H1 (cell line): ENCODE measurements around the gene DARS1. TPM values are rescaled to one million over a fixed set of nuclear protein-coding genes. Genes with fewer than 3 reads are reported as not detected.

Source experiments
- BACH1 ChIP-seq: IDR thresholded peaks from 2 replicates; pipeline ENCODE4 v1.6.1; 2012; ENCODE audit warnings: low read length, improper control_type of control experiment
- CREB1 ChIP-seq: IDR thresholded peaks from 2 replicates; pipeline ENCODE4 v1.6.1; 2012; ENCODE audit warnings: inconsistent platforms
- JUN ChIP-seq: IDR thresholded peaks from 2 replicates; pipeline ENCODE4 v1.6.1; 2011; ENCODE audit warnings: low read depth, mild to moderate bottlenecking, improper control_type of control experiment, low read length
- MAFK ChIP-seq: IDR thresholded peaks from 2 replicates; pipeline ENCODE4 v1.6.1; 2012; ENCODE audit warnings: low read depth, mild to moderate bottlenecking, improper control_type of control experiment, low read length
- NRF1 ChIP-seq: IDR thresholded peaks from 2 replicates; pipeline ENCODE4 v1.6.1; 2011; ENCODE audit warnings: mild to moderate bottlenecking, low read depth, low read length, improper control_type of control experiment
- TCF12 ChIP-seq: IDR thresholded peaks from 2 replicates; pipeline ENCODE4 v1.6.1; 2011; ENCODE audit warnings: low read depth, mild to moderate bottlenecking, low read length
- USF2 ChIP-seq: IDR thresholded peaks from 2 replicates; pipeline ENCODE4 v1.6.1; 2011; ENCODE audit warnings: low read length, improper control_type of control experiment
- polyA plus RNA-seq, 7 experiments: library from polyadenylated mRNA; depleted of rRNA in 3 of 7; stranded (reverse) in 5 of 7; unstranded in 2 of 7; fragments of >200 nt in 5 of 7; fragments of 200-250 nt in 2 of 7; gene quantifications; 1 replicate in 5 of 7; 2 replicates in 1 of 7; 4 replicates in 1 of 7; pipeline versions ENCODE4 v1.2.1 to v1.2.3, GENCODE V29; 2011 to 2013; ENCODE audit warnings: missing spikeins in 2 of 7, mixed read lengths in 2 of 7
- total RNA-seq: library from RNA; stranded (reverse); fragmentation: NEBNext Ultra II Directional; extraction: Animal tissue kit (Norgen Biotek cat#: 25700); gene quantifications from 2 replicates; pipeline ENCODE4 v1.2.1, GENCODE V29; 2021

Gene DARS1
- total and polyA plus RNA-seq, 2 of the 8 experiments (the other 6 are each of a cell fraction or from before 2014, with no cell fraction given): 61.7 to 85.9 TPM

GRCh38 chr2:135890835-135891234, 94.6 kb downstream of the DARS1 start (continued):
- no peak for TF ChIP-seq TCF12
- no peak for TF ChIP-seq NRF1
- no peak for TF ChIP-seq MAFK
- no peak for TF ChIP-seq BACH1
- TF ChIP-seq USF2: no peak
- TF ChIP-seq CREB1: no peak
- TF ChIP-seq JUN: no peak
